Right forelimb (tissue), 1 donor: ENCODE measurements around the gene FRMD4A.
"Not testable (repeated sequence)": the region's sequence is repeated elsewhere in the genome, so short reads cannot be mapped to it uniquely, and the experiment has no call there.

Experiments used
- DNase-seq: peaks from one replicate; pipeline ENCODE4 v3.0.0-alpha.2; 2018

Gene FRMD4A

DNA sequence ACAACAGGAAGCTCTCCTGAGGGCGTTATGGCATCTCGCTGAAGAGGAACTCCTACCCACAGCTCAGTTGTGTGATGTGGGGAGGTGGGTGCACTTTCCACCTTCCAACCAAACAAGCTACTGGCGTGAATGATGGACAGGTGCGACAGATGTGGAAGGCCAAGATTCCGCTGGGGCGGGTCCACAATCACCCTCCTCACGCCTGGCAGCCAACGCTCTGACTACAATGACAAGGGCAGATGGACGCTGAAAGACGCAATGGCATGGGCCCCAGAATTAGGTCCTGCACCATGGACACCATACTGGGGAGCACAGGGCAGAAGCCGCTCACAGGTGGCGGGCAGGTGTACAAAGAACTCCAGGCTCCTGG, 461.4 kb downstream of the FRMD4A start:
- DNase-seq: no peak

DNA sequence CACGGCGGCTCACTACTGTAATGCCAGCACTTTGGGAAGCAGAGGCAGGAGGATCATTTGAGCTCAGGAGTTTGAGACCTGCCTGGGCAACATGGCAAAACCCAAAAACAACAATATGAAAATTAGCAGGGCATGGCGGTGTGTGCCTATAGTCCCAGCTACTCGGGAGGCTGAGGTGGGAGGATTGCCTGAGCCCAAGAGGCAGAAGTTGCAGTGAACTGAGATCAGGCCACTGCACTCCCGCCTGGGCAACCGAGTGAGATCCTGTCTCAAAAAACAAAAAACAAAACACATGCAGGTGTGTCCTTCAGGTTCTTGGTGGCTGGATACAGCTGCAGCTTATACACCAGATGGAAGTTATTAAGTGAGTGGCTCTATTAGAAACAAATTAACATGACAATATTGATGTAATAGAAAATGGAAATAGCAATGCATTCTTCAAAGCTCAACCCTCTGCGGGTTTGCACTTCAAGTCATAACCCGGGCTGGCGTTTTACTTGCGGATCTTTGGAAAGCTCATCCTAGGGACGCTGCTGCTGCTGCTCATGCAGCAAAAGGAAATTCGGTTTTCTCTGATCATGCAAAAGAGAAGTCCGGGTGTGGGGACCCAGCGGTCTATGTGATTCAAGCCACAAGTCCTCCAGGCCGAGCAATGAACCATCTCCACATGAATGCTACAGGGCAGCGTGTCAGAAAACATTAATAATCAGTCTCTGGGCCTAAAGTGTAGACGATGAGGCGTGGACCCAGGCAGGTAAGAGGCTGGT, 462.0 kb downstream of the FRMD4A start:
- DNase-seq: no peak

DNA sequence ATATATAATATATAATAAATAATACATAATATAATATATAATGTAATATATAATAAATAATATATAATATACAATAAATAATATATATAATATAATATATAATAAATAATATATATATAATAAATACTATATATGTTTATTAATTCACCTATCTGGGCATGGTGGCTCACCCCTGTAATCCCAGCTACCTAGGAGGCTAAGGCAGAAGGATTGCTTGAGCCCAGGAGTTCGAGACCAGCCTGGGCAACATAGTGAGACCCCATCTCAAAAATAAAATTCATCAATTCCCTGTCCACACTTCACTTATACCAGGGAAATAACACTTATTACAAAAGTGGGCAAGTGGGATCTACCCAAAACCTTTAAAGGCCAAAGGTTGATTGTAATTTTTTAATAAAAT, 462.9 kb downstream of the FRMD4A start:
- no peak for DNase-seq

DNA sequence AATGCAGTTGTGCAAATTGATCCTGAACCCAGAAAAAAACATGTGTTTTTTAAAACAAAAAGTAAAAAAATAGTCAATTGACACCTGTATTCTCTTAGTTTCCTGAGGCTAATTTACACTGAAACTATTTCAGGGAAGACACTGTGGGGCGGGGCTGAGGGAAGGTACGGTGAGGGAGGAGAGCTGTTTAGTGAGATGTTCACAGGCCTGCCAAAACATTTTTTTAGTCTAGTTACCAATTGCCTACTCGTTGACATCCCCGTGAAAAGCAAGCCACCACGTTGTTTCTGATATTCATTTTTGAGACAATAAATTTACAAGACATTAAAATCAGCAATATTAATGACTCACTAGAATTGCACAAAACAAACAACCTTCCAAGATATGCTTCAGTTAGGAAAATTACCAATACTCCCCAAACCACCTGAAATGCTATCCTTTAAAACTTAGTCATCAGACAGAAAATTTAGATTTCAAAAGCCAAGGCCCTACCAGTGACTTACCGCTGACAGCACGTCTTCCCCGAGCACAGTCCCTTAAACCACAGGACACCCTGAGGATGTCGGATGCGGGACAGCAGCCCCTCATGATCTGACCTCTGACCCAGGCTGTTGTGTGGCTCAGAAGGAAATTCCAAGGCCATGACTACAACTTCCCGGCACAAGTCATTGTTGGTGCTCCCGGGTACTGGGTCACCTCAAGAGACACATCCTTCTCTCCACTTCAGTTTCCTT, 464.8 kb downstream of the FRMD4A start:
- DNase-seq: no peak

DNA sequence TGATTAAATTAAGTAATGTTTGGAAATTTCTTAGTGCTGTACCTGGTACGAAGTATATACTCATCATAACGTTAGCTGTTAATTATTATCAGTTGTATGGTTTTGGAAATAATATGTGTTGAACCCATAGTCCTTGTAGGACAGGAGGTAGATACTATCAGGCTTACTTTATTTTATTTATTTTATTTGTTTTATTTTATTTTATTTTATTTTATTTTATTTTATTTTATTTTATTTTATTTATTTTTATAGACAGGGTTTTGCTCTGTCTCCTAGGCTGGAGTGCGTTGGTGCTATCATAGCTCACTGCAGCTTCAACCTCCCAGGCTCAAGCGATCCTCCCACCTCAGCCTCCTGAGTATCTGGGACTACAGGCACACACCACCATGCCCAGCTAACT, 465.5 kb downstream of the FRMD4A start:
- DNase-seq: not testable (repeated sequence)

DNA sequence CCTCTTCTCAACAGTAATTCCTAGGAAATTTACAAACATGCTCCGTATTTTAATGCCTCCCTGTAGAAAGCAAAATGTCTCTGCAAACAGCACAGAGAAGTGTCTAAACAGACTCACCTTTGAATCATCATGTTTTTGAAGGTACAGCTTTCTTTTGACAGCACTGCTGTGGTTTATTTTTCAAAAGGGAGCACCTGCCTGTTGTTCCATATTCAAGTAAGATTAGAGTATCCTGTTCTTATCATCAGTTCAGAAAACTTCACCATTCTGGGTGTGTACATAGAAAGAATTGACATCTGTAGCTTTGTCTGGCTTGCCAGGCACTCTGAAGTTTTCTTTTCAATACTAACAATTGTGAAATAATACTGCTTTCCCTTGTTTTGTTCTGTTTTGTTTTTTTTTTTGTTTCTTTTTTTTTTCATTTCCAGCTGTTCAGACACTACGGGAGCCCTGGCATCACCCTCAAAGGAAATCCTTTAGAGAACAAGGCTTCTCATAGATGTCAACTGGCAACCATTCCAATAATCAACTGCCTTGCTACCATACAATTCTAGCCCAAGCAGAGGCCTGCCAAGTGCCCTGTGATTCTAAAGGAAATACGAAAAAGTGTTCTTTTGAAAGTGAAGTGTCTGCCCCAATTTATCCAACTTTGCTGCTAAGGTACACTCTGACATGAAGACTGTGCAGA, 468.0 kb downstream of the FRMD4A start:
- DNase-seq: no peak

DNA sequence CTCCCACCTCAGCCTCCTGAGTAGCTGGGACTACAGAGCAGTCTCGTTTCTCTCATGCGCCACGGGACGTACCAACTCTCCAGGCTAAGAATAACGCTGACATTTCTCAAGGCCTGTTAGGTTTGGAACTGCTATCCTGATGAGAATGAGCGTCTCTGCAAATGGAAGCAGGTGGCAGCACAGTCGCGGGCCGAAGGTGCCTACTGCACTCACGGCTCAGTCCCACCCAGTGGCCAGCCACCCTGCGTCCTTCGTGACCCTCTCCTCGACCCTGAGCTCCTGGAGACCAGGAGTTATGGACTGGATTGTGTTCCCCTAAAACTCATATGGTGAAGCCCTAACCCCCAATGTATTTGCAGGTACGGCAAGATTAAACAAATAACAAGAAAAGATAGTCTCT, 469.8 kb downstream of the FRMD4A start:
- DNase-seq: no peak

DNA sequence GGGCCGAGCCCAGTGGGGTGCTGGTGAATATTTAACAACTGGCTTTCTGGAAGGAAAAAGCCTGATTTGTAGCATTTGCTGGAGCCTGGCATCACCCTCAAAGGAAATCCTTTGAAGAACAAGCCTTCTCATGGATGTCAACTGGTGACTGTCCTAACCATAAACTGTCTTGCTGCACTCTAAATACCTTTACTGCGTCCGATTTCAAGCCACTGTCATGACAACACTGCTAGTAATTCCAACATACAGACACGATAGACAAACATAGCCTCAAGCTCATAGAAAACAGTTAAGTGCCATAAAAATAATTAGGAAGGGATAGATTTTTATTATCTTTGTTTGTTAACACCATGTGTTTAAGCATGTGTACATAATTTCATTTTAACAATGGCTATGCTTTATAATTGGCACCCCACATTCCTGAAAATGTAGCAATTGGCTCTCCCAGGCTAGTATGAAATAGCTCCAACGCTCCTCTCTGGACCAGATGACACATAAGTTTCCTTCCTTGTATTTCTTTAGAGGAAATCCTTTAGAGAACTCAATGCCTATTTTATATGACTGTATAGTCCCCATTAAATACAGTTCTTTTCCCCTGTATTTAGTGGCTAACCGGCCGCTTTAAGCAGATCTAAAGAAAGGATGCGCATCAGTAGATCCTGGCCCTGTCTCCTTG, 470.6 kb downstream of the FRMD4A start:
- no peak for DNase-seq

DNA sequence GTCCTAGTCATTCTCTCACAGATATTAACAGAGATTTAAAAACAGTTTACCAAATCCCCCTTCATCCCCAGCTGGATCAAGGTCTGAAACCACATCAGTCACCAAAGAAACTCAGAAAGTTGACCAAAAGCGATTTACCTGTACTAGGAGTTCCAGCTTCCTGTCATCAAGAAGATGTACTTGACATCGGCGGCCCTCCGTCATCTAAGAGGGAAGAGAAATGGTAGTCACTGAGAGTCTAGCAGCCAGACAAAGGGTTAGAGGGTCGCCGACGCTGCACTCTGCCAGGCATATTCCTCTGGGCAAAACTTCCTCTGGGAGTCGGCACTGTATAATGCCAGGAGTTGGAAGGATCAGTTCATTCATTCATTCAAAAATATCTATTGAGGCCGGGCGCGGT, 472.0 kb downstream of the FRMD4A start:
- no peak for DNase-seq

DNA sequence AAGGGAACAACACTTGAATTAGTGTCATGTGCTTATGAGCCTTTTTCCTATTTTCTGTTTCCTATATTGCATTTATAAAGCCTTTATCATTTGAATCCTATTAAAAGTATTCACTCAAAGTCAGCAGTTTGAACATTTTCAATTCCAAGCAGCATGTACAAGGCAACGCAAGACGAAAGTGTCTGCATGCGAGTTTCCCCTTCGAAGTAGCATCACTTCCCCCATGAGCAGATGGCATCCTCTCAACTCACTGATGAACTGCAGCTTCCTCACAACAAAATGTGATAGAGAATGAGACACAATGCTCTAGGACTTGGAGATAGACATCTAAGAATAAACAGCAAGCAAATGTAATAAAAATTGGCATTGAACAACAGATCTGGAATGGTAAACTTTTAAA, 473.3 kb downstream of the FRMD4A start:
- no peak for DNase-seq

DNA sequence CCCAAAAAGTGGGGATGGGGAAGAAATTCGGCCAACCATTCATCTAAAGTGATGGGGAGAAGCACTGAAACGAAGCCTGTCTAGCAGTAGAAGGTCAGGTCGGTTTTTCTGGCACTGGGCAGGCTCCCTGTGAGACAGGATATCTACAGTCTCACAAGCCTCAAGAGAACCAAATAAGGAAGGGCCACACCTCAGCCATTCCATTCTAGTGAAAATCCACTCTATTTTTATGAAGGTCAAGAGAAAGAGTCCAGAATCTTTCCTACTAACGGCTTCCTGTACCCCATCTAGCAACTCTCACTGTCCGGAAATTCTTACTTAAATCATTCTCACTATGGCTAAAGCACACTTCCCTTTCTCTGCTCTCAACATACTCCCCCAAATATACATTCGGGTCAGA, 476.9 kb downstream of the FRMD4A start:
- DNase-seq: no peak

DNA sequence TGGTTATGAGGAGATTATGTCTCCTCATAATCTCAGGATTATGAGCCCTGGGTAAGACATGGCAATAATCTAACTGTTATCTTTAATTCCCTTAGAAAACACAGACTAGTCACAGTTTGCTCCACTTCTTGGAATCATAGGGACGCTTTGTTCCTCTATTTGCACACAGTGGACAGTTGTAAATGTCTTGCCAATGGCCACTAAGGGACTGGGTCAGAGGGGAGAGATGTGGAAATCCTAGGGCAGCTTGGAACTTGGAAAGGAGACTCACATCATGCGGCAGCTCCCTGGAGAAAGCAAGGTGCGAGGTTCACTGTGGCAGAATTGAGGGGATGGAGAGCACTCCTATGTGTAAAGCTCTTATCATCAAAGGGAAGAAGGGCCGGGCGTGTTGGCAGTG, 477.9 kb downstream of the FRMD4A start:
- no peak for DNase-seq

DNA sequence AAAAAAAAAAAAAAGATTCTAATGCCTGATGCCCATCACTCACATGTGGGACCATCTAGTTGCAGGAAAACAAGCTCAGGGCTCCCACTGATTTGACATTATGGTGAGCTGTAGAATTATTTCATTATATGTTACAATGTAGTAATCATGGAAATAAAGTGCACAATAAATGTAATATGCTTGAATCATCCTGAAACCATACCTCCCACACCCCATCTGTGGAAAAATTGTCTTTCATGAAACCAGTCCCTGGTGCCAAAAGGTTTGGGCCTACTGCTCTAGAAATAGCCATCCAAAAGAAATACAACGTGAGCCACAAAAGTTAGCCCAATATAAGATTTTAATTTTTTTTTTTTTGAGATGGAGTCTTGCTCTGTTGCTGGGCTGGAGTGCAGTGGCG, 478.8 kb downstream of the FRMD4A start:
- no peak for DNase-seq

DNA sequence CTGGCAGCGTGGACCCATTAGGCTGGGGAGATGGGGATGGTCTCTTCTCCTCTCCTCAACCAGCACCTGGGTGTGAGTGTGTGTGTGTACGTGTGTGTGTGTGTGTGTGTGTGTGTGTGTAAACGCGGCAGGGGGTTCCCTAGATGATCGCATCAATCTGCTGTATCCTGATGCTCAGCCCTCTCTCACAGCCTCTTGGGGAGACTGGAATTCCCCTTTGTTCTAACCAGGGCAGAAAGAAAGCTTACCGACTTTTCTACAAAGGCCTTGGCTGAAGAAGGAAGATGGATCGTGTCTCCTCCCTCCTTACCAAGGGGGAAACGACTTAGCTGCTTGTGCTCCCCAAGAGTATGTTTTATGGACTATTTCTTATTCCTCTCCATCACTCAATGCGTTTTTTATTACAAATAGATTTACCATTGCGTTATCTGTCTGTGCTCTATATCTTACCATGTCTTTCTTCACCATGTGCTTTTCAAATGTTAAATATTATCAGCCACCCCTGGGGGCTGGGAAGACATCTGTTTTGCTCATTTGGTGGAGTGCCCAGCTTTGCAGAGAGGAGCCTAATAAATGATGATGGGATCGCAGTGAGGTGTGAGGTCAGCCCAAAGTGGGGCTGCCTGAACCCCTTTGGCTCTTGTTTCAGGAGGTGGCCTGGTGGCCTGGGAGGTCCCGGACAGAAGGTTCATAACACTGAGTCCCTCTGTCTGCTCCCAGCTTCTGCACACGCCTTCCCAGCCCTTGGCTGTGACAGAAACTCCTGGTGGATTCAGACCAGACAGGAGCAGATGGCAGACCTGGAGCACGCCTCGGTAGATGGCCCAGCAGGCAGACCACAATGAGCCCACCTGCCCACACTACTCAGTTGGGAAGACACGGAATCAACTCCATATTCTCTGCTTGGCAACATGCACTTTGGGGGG, 481.9 kb downstream of the FRMD4A start:
- no peak for DNase-seq

DNA sequence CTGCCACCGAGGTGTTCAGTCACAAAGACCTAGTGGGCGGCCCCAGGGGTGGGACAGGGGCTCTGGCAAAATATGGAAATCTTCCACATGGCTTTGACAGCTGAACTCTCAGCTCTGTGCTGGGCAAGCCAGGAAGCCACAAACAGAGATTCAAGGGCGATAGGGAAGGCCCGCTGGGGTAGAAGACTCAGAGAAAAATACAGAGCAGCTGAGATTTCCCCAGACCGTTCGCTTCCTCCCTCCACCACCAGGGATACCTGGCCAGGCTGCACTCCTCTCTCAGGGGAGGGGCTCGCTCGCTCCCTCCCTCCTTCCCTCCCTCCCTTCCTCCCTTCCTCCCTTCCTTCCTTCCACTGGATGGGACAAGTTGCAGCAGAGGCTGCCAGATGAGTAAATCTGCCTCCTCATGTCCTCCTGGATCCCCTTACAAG, 483.5 kb downstream of the FRMD4A start:
- DNase-seq: no peak

DNA sequence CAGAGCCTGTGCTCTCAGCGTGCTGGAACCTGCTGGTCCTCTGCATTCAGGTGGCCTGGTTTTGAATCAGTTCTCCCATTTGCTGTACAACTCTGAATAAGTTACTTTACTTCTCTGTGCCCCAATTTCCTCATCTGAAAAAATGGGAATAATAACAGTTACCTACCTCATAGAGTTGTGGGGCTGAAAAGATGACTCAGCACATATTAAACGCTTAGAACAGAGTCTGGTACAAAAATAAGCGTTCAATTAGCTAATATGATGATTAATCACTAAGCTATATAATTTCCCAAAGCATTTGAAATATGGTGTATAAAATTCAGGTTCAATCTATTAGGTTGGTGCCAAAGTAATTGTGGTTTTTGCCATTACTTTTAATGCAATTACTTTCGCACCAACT, 484.8 kb downstream of the FRMD4A start:
- DNase-seq: no peak

DNA sequence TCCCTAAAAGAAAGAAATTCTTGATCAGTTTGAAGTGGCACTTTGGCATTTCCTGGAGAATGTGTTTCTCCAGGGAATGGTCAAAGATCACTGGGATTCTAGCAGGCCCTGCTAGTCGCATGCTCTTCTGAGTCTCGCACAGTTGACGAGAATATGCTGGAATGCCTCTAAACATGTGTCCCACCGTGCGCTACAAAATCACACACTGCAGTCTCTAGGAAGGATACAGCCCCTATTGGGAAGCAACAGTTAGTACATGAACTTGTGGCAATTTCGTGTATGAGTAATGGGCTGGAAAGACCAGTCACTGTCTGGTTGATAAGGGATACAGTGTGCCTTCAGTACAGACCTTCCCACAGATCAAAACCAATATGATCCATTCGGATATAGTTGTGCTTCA, 486.1 kb downstream of the FRMD4A start:
- no peak for DNase-seq

DNA sequence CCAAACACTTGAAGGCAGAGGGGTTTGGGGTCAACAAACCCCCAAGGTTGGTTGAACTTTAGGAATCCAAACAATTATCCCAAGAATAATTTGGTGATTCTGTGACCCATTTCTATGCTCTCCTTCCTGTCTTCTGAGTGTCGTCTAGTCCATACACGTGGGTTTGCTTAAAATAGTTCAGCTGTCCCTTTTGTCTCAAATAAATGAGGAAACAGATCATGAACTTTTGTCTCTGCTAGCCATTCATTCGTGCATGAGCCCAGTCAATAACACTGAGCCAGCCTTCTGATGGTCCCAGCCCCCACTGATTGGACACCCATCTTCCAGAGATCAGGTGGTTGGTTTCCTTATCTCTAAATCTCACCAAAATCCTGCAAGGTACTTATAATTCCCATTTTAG, 488.6 kb downstream of the FRMD4A start:
- DNase-seq: no peak

DNA sequence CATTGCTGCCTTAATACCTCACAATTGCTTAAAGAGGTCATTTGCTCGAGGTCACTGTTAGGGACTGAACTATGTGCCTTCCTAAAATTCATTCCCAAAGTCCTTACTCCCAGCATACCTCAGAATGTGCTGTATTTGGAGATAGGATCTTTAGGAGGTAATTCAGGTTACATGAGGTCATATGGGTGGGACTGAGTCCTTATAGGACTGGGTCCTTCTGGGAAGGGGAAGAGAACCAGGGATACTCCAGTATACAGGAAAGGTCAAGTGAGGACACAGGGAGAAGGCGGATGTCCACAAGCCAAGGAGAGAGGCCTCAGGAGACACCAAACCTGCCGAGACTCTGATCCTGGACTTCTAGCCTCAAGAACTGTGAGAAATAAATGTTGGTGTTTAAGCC, 490.7 kb downstream of the FRMD4A start:
- DNase-seq: no peak

DNA sequence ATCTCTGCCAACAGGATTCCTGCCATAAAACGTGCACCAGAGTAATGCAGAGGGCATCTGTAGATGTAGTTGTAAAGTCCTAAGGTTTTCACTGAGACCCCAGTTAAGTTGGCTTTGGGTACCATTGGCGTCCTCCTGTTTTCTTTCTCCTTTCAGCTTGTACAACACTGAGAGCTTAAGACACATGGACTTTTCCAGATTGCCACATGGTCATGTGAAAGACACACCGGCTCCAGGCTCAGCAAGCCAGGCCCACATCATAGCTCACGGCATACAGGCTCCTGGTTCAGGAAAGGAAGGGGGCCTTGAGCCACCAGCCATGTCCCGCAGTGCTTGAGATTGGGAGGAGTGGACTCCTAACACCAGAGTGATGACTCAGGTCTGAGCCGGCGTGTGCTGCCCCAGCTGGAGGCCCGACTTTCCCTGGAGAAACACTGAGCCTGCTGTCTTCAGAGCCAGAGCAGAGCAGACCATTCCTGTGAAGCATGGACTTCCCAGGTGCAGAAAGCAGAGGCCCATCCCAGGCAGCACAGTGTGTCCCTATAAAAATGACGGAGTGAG, 491.2 kb downstream of the FRMD4A start:
- DNase-seq: no peak

DNA sequence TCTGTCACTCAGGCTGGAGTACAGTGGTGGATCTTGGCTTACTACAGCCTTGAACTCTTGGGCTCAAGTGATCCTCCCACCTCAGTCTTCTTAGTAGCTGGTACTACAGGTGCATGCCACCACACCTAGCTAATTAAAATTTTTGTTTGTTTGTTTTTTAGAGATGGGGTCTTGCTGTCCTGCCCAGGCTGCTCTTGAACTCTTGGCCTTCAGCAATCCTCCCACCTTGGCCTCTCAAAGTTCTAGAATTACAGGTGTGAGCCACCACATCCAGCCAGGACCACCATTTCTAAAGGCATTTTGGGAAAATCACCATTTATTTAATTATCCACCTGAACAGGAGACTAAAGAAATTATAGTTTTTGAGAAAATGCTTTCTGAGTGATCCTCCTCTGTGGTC, 491.7 kb downstream of the FRMD4A start:
- DNase-seq: no peak

DNA sequence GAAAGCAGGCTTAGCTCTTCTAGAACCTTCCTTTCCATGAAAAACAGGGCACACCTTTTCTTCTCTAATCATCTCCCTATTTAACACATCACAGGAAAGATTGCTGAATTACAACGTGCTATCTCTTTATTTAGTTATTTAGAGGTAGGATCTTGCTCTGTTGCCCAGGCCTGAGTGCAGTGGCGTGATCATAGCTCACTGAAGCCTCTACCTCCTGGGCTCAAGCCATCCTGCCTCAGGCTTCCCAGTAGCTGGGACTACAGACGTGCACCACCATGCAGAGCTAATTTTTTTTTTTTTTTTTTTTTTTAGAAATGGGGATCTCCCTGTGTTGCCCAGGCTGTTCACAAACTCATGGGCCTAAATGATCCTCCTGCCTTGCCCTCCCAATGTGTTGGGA, 492.8 kb downstream of the FRMD4A start:
- no peak for DNase-seq
